NCI-H2196 (cell line): Measurements from ENCODE around the gene HOXA7.

Experiments used
- DNase-seq: peaks from one replicate; lab custom pipeline; 2025; ENCODE audit not compliant: unreplicated experiment; lab: John Stamatoyannopoulos, UW

Gene HOXA7

DNA sequence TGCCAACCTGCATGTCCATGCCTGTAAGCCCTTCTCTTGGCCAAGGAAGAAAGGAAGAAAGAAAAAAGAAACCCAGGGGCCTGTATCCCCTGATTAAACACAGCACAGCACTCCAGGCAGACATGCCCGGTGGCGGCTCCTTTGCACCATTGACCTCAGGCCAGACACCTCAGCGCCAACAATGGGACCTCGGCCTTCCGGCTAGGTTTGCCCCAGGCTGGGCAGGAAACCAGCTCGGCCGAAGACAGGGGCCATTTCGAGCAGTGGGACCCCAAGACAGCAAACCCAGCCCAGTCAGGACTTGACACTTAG is 14.8 kb upstream of the HOXA7 start:
- no peak for DNase-seq

DNA sequence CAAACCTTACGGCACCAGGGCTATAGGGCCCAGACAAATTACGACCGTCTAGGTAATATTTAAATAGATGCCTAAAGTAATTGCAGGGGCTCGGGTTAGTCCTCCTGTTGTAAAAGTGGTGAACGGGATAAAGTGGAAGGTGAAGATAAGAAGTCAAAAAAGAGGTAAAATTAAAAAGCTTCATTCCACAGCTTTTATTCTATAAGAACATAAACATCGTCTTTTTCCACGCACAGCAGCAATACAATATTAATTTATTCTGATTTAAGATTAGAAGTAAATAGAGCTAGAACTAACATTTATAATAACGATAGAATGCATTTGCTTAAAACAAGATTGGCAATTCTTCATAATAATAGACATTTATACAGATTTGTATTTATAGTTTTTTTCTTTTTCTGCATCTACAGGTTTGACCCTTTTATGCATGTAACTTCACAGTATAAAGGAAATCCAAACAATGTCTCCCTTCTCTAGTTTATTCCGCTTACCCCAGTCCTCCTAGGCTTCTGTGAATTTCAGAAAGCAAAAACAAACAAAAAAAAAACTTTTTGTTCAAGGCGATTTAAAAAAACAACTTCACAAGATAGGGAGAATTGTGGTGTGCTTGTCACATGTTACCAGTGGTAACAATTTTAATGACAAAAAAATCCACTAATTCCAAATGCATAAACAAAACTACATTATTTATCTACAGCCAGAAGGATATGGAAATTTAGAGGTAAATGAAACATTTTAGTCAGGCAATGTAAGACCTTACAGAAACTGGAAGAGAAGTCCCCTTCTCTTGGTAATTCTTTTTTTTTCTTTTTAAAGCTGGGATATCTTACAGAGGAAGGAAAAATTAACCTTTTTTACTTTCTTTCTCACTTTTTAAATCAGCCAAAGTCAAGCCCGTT is 14.2 kb upstream of the HOXA7 start:
- no peak for DNase-seq

DNA sequence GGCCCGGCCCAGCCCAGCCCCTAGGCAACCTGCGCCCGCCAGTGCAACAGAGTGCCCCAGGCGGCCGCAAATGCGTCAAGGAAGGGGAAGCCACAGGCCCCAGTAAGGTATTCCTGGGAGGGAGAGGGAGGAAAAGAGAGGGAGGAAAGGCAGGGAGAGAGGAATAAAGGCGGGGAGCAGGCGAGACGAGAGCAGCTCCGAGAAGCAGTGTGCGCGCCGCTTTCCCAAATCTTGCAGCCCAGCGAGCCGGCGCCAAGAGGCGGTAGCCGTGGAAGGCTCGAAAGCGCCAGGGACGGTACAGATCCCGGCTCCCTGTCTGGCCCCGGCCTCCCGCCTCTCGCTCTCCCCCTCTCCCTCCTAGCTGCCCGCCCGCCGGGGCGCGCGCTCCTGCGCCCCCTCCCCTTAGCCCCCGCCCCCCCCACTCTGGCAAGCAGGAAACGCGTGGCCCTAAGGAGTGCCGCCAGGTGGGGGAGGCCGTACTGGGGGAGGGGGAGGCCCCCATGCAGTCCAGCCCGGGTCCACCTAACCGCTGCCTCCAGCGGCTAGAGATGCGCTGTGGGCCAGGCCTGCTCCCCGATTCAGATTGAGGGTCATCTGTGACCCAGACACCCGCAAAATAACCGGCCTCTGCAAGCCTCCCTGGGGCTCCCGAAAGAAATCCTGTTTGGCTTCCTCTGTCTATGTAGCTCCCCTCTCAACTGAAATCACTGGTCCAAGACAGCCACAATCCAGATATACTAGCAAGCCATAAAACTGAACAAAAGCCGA is 13.4 kb upstream of the HOXA7 start:
- no peak for DNase-seq

DNA sequence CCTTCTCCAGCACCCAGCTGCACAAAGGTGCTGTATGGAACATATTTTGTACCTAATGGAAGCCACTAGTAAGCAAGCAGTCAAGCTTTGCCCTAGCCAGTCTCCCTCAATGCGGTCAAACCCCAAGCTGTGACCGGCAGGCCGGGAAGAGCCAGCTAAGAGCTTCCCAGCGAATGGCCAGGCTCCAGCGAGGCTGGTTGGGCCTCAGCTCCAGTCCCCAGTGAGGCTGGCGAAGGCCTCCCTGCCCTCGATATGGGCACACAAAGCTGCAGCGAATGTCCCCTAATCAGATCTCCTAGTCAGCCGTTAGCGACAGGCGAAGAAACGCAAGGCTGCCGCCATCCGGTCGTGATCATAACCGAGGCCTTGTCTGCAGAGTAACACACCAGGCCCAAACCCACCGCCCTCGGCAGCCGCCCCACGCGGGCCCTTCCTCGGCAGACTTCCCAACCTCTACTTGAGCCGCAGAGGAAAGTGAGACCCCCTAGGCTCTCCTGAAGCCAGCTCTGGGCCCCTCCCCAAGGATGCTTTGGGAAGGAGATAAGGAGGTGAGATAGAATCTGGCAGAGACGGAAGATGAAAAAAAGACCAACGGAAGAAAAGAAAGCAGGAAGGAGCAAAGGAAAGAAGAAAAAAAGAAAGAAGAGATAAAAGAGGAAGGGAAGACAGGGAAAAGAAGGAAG is 11.9 kb upstream of the HOXA7 start:
- DNase-seq, result no peak

GRCh38 chr7:27167916-27168264 is 11.4 kb upstream of the HOXA7 start:
- no peak for DNase-seq

GRCh38 chr7:27166531-27167505 is 10.3 kb upstream of the HOXA7 start:
- DNase-seq, result no peak

DNA sequence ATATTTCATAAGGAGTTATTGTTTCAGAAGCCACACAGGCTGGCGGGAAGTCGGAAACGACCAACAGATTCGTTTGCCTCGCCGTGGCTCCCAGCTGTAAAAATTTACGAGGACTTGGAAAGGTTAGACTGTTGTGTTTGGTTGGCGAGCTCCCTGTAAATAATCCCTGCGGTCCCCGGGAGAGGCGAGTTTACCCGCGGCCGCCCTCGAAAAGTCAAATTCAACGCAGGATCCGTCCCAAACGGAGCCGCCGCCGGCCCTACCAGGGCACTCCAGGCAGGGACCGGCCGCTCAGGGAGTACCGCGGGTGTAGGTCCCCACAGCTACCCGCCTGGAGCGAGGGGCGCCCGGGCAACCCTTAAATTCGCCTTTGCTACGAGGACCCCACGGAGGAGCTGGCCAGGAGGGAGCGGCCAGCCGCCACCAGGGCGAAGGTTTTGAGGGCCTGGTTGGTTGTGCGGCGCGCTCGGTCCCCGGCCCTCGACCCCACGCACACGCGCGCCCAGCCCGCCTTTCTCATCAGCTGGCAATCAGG is 9.6 kb upstream of the HOXA7 start:
- DNase-seq, result no peak

DNA sequence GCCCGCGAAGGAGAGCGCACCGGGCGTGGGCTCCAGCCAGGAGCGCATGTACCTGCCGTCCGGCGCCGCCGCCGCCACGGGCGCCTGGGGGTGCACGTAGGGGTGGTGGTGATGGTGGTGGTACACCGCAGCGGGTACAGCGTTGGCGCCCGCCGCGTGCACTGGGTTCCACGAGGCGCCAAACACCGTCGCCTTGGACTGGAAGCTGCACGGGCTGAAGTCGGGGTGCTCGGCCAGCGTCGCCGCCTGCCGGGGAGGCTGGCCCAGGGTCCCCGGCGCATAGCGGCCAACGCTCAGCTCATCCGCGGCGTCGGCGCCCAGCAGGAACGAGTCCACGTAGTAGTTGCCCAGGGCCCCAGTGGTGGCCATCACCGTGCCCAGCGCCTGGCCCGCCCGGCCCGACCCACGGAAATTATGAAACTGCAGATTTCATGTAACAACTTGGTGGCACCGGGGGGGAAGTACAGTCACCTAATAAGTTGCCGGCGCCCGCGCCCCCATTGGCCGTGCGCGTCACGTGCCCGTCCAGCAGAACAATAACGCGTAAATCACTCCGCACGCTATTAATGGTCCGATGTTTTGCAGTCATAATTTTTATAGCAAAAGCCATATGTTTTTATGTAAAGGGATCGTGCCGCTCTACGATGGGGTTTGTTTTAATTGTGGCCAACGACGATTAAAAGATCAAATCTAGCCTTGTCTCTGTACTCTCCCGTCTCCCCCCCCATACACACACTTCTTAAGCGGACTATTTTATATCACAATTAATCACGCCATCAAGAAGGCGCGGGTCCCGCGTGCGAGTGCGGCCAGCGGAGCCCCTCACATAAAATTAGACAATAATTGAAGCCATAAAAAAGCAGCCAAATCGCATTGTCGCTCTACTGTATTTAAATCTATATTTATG is 8.9 kb upstream of the HOXA7 start, which contains the start of gene HOXA9:
Gene HOXA9, minus strand, starts transcription at position 449 of the 907 bp plus-strand sequence. Its CDS starts 80 bp downstream, at position 369.
- DNase-seq, result no peak

DNA sequence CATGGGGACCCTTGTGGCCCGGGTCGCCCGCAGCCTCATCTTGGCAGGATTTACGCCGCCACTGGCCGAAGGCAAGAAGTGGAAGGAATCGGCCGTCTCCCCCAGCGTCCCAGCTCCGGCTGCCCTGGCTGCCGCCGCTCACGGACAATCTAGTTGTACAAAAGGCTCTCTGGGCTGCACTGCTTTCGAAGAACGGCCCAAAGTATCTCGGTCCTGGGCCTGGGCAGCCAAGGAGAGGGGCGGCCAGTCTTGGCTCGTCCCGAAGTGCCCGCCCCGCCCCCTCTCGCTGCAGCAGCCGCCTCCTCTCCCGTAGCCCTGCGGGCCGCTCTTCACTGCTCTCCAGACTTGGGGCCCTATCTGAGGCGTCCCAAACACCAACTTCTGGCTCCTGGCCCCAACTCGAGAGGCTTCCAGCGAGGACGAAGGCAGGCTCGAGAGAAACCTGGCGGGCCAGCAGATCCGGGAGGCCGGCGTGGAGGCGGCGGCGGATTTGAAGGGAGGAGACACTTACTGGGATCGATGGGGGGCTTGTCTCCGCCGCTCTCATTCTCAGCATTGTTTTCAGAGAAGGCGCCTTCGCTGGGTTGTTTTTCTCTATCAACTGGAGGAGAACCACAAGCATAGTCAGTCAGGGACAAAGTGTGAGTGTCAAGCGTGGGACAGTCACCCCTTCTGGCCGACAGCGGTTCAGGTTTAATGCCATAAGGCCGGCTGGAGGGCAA is 8.1 kb upstream of the HOXA7 start:
- no peak for DNase-seq

DNA sequence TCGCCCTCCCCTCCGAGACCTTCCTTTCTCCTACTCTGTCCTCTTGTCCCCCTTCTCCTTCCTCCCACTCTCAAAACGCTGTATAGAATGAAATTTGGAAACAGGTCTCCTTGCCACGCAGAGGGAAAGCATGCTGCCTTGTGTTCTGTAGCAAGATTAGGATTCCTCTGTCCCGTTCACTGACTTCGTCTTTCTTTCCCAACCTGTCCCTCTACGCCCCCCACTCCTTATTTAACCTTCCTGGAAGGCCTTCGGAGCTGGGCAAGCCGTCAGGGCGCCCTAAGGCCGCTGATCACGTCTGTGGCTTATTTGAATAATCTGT is 7.5 kb upstream of the HOXA7 start:
- no peak for DNase-seq

DNA sequence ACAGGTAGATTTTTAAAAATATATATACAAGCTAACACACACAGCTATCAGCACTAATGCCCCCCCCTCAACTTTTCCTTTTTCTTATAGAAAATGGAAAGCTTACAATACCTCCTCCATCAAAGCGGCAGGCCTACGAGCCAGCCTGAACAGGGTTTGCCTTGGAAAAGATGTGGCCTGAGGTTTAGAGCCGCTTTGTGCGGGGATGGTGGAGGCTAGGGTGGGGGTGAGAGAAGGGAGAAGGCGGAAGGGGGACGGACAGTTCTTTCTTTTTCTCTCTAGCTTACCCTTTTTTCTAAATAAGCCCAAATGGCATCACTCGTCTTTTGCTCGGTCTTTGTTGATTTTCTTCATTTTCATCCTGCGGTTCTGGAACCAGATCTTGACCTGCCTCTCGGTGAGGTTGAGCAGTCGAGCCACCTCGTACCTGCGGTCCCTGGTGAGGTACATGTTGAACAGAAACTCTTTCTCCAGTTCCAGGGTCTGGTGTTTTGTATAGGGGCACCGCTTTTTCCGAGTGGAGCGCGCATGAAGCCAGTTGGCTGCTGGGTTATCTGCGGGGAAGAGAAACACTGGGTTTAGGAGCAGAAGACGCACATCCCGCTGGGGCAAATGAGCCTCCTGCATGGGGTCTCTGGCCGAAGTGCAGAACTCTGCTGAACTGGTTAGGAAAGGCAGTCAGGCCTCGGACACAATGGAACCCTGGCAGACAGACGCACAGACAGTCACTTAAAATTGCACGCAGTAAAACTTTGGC is 7.0 kb upstream of the HOXA7 start:
- no peak for DNase-seq

DNA sequence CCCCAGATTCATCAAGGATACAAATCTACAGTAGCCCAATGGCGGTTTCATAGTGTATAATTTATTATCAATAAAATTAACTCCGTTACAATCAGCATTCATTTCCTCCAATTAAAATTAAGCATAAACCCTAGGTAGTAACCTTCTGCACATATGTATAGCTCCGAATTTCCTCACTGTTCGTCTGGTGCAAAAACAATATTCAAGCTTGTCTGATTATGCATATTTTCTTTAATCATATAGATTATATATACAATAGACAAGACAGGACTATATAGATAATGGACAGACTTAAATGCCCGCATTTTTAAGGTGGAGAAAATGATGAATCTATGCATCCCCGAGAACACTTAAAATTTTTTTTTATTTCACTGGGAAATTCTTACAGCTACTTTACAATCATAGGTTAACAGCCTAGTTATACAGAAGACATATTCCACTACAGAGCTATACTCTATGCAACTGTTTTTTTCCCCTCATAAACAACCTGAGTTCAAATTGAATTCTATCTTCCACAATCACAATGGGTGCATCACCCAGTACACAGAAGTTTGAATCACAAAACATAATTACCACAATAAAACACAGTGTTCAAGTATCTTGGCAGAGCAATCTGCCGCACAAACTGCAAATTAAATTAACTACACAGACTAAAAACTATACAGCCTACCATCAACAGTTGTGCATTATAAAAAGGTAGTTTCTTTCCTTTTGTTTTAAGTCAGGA is 6.2 kb upstream of the HOXA7 start:
- no peak for DNase-seq

DNA sequence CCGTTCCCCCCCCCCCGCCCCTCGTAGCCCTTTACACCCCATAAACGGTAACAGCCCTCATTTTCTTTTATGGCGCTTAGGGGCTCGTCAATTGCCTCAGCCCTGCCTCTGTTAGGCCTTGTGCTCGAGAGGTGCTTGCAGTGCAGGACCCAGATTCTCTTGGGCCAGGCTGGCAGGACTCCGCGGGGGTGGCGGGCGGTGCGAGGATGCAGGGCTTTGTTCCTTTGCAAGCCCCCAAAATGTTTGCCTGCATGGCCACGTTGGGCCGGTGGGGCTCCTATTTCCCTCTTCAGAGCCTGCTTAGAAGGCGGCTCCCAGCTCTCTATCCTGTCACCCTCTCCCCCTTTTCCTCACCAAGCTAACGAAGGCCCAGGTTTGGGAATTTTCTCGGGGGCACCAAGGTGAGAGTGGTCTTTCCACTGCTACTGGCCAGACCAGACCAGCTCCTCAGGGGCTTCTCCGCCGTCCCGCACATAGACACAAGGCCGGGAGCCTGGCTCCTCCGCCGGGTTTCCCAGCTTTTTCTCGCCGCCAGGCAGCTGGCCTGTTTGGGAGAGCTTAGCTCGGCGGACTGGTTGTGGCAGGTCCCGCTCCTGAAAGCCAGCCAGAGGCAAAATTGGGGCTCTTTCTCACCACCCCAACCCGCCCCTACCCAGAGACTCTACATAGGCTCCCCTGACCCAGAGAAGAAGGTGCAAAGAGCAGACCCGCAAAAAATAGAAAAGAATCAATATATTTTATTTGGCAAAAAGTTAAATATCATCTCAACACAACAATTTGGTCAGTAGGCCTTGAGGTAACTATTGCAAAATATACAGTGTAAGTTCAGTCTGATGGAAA is 5.5 kb upstream of the HOXA7 start:
- DNase-seq, result no peak

- no peak for DNase-seq
Observed at GRCh38 chr7:27161214-27161720, 4.8 kb upstream of the HOXA7 start.

- DNase-seq, result peak; percentile 79
Observed at GRCh38 chr7:27160546-27161213, 4.2 kb upstream of the HOXA7 start.

DNA sequence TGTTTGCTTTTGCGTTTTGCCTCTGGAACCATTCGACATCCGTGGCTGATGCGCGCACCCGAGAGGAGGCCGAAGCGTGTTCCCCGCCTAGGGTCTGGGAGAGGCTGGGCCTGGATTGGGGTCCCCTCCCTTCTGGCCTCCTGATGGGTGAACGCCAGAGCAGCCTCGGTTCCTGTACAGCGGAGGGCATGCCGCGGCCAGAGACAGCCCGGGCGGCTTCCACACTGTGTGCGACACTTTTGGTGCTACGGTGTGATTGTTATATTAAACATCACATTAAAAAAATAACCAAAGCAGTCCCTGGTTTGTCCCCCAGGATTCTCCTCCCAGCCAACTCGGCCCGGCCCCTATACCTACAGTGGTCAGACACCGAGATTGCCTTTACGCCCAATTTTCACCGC is 3.7 kb upstream of the HOXA7 start:
- DNase-seq, result no peak
